SK-N-MC (cell line): Measurements from ENCODE around the gene CTBP1.

ENCODE experiments used
- EZH2 ChIP-seq: fragments of 200-600 bp; sonication (generic); IDR thresholded peaks from one replicate; pipeline ENCODE4 v1.6.1; 2017; ENCODE audit warnings: antibody characterized with exemption
- FOXP2 ChIP-seq: optimal IDR thresholded peaks from 2 replicates; pipeline ENCODE3; 2011; ENCODE audit warnings: mild to moderate bottlenecking, moderate library complexity; ENCODE audit not compliant: insufficient read depth; ENCODE audit errors: extremely low read length, control extremely low read depth
- POLR2AphosphoS5 ChIP-seq: IDR thresholded peaks from 2 replicates; pipeline ENCODE4 v1.6.1; 2012; ENCODE audit warnings: mild to moderate bottlenecking, low read depth, low read length, borderline replicate concordance

GRCh38 chr4:1187182-1187581 is 61.7 kb downstream of the CTBP1 start:
- TF ChIP-seq EZH2 (no peak), POLR2AphosphoS5 (no peak), FOXP2 (no peak)
